ENCODE data around the gene LUZP1.
A peak's percentile ranks its signal among the peaks of the same experiment; 100 is the strongest.
"Not testable (repeated sequence)": the region's sequence is repeated elsewhere in the genome, so short reads cannot be mapped to it uniquely, and the experiment has no call there.

Gene LUZP1

DNA sequence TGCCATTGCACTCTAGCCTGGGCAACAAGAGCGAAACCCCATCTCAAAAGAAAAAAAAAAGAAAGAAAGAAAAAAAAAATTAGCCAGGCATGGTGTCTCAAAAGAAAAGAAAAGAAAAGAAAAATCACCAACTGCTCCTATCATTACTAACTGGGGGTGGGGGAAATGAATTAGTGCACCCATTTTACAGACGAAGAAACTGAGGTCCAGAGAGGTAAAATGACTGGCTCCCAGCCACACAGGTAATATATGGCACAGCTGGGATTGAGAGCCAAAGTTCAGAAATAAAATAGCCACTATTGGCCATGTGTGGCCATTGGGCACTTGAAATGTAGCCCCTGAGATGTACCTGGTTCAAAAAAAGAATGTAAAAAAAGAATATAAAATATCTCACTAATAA is 39.9 kb upstream of the LUZP1 start:
- no peak for DNase-seq (ENCODE audit: low read depth)
- no peak for TF ChIP-seq POLR2A (IDR thresholded peaks at IDR 0.05; ENCODE audit: extremely low read depth, insufficient read length)
- no peak for TF ChIP-seq CTCF (IDR thresholded peaks at IDR 0.05; ENCODE audit: low read depth, low read length)
- no peak for TF ChIP-seq MYC (IDR thresholded peaks at IDR 0.05; ENCODE audit: low read depth, low read length)
- TF ChIP-seq, protein P1, sequence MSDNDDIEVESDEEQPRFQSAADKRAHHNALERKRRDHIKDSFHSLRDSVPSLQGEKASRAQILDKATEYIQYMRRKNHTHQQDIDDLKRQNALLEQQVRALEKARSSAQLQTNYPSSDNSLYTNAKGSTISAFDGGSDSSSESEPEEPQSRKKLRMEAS (IDR thresholded peaks at IDR 0.05; ENCODE audit: low read depth, low read length): no peak
- H3K4me3 ChIP-seq (ENCODE audit: low read depth, low read length): no peak overlapping the region

DNA sequence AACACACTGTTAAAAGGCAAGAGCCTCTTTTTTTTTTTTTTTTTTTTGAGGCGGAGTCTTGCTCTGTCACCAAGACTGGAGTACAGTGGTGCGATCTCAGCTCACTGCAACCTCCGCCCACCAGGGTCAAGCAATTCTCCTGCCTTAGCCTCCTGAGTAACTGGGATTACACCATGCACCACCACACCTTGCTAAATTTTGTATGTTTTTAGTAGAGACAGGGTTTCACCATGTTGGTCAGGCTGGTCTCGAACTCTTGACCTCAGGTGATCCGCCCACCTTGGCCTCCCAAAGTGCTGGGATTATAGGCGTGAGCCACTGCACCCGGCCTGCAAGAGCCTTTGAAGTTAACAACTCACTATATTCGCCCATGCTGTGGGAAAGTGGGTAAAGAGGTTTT is 39.1 kb upstream of the LUZP1 start:
- H3K4me3 ChIP-seq (ENCODE audit: low read depth, low read length); DNase-seq (ENCODE audit: low read depth): not testable (repeated sequence)

GRCh38 chr1:23202263-23202749 is 33.6 kb upstream of the LUZP1 start:
- no peak overlapping the region for H3K4me3 ChIP-seq (ENCODE audit: low read depth, low read length)
- DNase-seq (ENCODE audit: low read depth): peak; percentile 27
- no peak for TF ChIP-seq CTCF (IDR thresholded peaks at IDR 0.05; ENCODE audit: low read depth, low read length)
- no peak for TF ChIP-seq POLR2A (IDR thresholded peaks at IDR 0.05; ENCODE audit: extremely low read depth, insufficient read length)
- TF ChIP-seq, protein P1 (IDR thresholded peaks at IDR 0.05; ENCODE audit: low read depth, low read length): no peak
- no peak for TF ChIP-seq MYC (IDR thresholded peaks at IDR 0.05; ENCODE audit: low read depth, low read length)

DNA sequence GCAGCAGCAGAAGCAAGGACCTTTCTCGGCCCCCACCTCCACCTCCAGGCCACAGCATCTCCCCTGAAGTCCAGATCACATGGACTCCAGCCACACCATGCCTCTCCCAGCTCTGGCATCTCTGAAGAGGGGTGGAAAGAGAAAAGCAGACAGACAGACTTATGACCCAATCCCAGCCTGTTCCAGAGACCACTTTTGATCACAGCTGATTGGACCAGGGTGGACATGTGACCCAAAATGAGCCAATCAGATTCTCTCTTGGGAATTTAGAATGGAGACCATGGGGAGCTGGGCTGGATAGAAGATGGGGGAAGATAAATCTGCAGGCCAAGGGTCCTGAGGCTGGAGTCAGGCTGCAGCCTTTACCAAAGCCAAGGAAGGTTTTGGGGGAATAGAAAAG is 32.2 kb upstream of the LUZP1 start:
- TF ChIP-seq, protein P1 (IDR thresholded peaks at IDR 0.05; ENCODE audit: low read depth, low read length): no peak
- TF ChIP-seq CTCF (IDR thresholded peaks at IDR 0.05; ENCODE audit: low read depth, low read length) (no peak), MYC (IDR thresholded peaks at IDR 0.05; ENCODE audit: low read depth, low read length) (no peak), POLR2A (IDR thresholded peaks at IDR 0.05; ENCODE audit: extremely low read depth, insufficient read length) (no peak)
- no peak overlapping the region for H3K4me3 ChIP-seq (ENCODE audit: low read depth, low read length)
- DNase-seq (ENCODE audit: low read depth): no peak

- DNase-seq (ENCODE audit: low read depth): peak; percentile 29
- TF ChIP-seq, protein P1 (IDR thresholded peaks at IDR 0.05; ENCODE audit: low read depth, low read length): no peak
- TF ChIP-seq MYC (IDR thresholded peaks at IDR 0.05; ENCODE audit: low read depth, low read length) (no peak), POLR2A (IDR thresholded peaks at IDR 0.05; ENCODE audit: extremely low read depth, insufficient read length) (no peak), CTCF (IDR thresholded peaks at IDR 0.05; ENCODE audit: low read depth, low read length) (no peak)
- H3K4me3 ChIP-seq (ENCODE audit: low read depth, low read length): no peak overlapping the region
Measured at GRCh38 chr1:23198373-23198772, 29.7 kb upstream of the LUZP1 start.

- no peak overlapping the region for H3K4me3 ChIP-seq (ENCODE audit: low read depth, low read length)
- no peak for DNase-seq (ENCODE audit: low read depth)
- TF ChIP-seq CTCF (IDR thresholded peaks at IDR 0.05; ENCODE audit: low read depth, low read length) (no peak), POLR2A (IDR thresholded peaks at IDR 0.05; ENCODE audit: extremely low read depth, insufficient read length) (no peak), MYC (IDR thresholded peaks at IDR 0.05; ENCODE audit: low read depth, low read length) (no peak)
- TF ChIP-seq, protein P1 (IDR thresholded peaks at IDR 0.05; ENCODE audit: low read depth, low read length): no peak
Measured at GRCh38 chr1:23196627-23197328, 28.1 kb upstream of the LUZP1 start.

Measured in NB4 (cell line).